OCI-LY7 (cell line): ENCODE measurements around the gene EWSR1.

Experiments used
- EZH2phosphoT487 ChIP-seq: fragments of 200-600 bp; sonication (generic); IDR thresholded peaks from 2 replicates; pipeline ENCODE4 v1.6.1; 2018; ENCODE audit warnings: low read depth, borderline replicate concordance, mild to moderate bottlenecking, mixed run types, antibody characterized with exemption, low read length, moderate library complexity, mixed read lengths
- TF ChIP-seq, protein P1 (sequence below): fragments of 200-600 bp; sonication (generic); conservative IDR thresholded peaks from 2 replicates; pipeline ENCODE4 v1.5.1; 2014; ENCODE audit warnings: mild to moderate bottlenecking, antibody characterized with exemption, low read length, moderate library complexity, mixed read lengths

DNA sequence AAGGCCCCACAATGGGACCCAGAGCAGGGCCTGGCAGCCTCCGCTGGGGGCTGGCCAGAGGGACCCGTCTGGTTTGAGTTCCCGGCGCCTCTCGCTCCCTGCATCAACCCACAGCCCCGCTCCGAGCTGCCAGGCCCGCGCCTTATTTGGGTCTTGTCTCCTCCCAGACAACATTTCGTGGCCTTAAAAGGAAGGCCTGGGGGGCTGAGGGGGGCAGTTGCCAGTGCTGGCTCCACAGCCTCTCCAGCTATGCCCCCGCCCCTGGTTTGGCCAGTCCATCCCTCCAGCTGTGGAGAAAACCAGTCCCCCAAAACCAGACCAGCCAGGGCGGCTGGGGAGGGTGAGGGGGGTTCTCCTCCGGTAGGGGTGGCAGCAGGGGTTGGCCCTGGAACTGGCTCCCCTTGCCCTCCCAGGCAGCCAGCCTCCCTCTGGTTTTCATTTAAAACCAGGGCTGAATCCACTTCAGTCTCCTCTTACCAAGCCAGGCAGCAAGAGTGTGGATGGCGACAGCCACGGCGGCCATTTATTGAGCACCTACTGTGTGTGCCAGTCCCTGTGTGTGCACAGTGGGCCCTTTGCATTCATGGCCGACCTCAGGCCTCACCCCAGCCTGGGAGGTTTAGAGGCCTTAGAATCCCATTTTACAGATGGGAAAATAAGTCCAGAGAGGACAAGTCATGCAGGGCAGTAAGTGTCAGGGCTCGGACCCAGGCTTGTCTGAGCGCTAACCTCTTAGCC, 43.8 kb upstream of the EWSR1 start:
- TF ChIP-seq, protein P1, sequence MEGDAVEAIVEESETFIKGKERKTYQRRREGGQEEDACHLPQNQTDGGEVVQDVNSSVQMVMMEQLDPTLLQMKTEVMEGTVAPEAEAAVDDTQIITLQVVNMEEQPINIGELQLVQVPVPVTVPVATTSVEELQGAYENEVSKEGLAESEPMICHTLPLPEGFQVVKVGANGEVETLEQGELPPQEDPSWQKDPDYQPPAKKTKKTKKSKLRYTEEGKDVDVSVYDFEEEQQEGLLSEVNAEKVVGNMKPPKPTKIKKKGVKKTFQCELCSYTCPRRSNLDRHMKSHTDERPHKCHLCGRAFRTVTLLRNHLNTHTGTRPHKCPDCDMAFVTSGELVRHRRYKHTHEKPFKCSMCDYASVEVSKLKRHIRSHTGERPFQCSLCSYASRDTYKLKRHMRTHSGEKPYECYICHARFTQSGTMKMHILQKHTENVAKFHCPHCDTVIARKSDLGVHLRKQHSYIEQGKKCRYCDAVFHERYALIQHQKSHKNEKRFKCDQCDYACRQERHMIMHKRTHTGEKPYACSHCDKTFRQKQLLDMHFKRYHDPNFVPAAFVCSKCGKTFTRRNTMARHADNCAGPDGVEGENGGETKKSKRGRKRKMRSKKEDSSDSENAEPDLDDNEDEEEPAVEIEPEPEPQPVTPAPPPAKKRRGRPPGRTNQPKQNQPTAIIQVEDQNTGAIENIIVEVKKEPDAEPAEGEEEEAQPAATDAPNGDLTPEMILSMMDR: no peak
- no peak for TF ChIP-seq EZH2phosphoT487
